ENCODE results near the gene CCR6.

Gene CCR6

GRCh38 chr6:167122041-167122826, 662 bp upstream of the CCR6 start:
- no peak for DNase-seq

- no peak for DNase-seq
Observed at GRCh38 chr6:167124753-167125152, 1.9 kb downstream of the CCR6 start.

DNA sequence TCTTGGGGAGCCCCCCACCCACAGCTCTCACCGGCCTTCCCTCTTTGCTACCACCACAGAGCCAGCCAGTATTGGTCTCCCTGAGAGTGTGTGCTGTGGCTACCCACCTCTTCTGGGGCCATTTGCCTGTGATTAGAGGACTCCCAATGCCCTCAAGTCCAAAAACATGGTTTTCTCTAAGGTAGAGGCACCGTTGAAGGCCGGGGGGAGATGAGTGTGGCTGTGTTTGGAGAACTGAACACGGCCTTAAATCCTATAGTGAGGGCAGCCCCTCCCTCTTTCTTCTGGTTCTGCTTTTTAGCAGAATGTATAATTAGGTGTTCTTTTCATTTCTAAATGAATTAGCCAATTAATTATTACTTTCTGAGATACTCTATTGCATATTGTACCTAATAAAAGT, 2.5 kb downstream of the CCR6 start:
- no peak for DNase-seq

- DNase-seq: no peak
Observed at GRCh38 chr6:167125855-167126349, 3.0 kb downstream of the CCR6 start.

DNA sequence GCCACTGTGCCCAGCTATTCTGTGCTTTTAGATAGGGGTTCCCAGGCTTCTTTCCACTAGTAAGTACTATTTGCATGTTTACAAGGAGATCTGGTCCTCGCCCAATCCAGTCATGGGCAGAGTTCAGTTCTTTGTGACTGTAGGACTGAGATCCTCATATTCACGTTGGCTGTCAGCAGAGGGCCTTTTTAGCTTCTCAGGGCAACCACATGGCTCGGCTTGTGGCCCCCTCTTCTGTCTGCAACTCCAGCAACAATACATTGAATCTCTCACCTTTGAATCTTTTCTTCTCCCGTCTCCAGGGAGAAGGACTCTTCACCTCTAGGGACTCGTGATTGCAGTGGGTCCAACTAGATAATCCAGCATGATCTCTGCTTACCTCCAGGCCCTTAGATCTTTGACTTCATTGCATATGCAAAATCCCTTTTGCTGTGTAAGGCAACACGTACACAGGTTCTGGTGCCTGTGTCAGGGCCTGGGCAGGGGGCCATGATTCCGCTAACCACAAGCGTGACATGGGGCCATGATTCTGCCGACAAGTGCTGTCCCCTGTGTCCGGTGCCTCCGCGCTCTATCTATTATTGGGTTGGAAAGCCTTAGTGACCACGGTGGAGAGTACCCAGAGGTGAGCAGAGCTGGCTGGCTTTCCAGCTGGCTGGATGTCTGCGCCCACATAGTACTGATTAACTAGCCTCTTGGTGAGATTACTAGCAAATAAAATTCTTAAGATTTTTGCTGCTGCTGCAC, 5.1 kb downstream of the CCR6 start:
- peak; percentile 24 for DNase-seq

DNA sequence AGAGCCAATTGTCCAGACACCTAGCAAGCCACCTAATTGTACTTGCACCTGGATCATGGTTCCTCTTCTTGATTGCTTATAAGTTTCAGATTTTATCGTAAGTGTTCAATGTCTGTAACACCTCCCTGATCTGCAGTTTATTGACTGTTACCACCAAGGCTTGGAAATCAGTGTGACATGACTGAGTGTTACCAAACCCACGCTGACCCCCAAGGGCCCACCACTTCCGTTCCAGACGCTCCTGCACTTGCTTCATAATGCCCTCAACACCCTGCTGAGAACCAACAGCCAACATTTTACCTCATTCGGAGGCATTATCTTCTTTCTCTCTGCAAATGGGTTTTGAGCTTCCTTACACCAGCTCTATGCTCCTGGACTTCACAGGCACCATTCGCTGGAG, 6.3 kb downstream of the CCR6 start:
- no peak for DNase-seq

DNA sequence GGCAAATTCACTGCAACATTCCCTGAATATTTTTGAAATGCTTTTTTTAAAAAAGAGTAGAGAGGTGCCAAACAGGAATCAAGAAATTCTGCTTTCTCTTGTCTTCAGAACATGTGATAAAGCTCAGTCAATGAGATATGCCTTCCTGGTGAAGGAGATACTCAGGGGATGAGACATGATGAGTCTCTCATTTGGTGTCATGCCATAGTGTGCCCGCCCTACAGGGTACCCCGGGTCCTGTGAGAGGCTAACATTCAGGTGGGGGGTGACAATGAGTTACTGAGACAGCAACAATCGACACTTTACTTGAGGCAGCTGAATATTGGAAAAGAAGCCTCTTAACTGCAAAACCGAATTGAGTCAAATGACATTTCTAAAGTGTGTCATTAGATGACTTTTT, 6.7 kb downstream of the CCR6 start:
- no peak for DNase-seq

DNA sequence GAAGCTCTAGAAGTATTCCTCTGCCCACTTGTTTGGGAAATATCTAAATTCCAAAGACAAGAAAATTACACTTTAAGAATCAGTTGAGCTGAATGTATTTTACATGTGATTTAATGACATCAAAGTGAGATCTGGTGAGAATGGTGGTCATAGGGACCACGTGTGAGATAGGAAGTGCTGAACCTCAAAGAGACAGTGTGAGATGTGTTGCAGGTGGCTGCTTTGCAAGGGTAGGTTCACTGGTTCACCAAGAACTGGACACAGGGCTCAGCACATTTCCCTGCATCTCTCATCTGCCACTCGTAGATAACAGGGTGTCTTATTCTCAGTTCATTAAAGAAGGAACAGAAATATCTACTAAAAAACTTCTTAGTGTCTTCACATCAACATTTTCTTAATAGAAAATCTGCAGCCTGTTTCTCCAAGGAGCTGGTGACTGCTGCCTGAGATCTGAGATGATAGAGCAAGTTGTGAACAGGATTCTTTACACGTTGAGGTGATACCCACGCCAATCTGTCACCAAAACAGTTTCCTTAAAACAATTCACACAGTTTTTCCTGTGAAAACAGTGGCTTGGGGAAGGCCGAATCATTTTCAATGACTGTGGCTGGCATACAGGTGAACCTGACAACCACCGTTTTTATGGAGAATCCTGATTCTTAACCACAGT, 7.2 kb downstream of the CCR6 start:
- DNase-seq: no peak

DNA sequence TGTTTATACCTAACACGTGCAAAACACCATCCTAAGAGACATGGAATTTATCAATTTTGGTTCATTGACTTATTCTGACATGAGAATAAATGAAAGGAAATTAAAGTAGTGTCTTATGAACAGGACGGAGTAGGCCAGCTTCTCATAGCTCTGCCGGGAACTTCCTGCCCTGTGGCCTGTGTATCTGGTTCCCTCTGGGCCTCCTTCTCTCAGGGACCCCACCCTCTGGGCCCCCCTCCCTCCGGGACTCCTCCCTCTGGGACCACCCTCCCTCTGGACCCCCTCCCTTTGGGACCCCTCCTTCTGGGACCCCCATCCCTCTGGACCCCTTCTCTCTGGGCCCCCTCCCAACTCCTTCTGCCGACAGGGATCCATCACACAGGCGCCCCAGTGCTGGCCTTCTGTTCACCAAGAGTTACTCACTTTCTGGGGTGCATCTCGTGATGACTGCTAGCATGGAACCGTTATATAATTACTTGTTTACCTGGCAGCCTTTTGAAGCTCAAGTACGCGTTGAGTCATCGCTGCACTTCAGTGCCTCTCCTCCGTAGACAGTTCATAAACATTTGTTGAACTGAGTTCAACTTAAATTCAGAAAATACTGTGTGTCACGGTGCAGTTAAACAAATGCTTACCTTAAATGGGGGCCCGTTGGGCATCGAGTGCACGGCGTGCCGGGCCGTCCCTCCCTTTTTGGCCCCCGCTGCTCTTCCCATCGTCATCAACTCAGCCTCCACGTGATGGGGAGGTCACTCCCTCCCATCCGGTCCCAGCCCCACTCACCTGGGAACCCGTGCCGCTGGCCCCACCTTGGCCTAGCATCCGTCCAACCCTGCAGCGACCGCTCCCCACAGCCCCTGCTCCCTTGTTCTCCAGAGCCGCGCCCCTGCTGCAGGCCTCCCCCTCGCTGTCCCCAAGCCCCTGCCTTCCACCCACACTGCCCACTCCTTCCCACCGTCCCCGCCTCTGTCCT, 8.1 kb downstream of the CCR6 start:
- DNase-seq: no peak

- DNase-seq: no peak
Observed at GRCh38 chr6:167134448-167135328, 11.8 kb downstream of the CCR6 start.

DNA sequence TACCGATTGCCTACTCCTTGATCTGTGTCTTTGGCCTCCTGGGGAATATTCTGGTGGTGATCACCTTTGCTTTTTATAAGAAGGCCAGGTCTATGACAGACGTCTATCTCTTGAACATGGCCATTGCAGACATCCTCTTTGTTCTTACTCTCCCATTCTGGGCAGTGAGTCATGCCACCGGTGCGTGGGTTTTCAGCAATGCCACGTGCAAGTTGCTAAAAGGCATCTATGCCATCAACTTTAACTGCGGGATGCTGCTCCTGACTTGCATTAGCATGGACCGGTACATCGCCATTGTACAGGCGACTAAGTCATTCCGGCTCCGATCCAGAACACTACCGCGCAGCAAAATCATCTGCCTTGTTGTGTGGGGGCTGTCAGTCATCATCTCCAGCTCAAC, 13.5 kb downstream of the CCR6 start:
- DNase-seq: no peak

- no peak for DNase-seq
Observed at GRCh38 chr6:167137081-167137480, 14.2 kb downstream of the CCR6 start.

DNA sequence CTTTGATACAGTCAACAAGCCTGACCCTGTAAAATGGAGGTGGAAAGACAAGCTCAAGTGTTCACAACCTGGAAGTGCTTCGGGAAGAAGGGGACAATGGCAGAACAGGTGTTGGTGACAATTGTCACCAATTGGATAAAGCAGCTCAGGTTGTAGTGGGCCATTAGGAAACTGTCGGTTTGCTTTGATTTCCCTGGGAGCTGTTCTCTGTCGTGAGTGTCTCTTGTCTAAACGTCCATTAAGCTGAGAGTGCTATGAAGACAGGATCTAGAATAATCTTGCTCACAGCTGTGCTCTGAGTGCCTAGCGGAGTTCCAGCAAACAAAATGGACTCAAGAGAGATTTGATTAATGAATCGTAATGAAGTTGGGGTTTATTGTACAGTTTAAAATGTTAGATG, 15.0 kb downstream of the CCR6 start:
- no peak for DNase-seq

DNA sequence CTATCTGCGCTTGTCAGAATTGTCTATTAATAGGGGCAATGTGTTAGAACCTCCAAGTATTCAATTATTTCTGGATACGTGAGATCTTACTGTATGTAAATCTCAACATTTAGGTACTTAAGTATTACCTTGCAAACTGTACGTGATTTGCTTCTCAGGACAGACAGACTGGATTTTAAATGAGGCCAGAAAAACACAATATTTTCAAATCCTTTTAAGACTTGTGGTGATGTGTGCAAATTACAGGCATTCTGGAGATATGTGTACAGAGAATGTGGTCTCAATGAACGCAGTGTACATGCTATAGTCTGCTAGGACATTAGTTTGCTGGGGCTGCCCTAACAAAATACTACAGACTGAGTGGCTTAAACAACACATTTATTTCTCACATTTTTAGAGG, 16.9 kb downstream of the CCR6 start:
- no peak for DNase-seq

- no peak for DNase-seq
Observed at GRCh38 chr6:167140589-167141474, 17.9 kb downstream of the CCR6 start.

GRCh38 chr6:167141667-167142432, 19.0 kb downstream of the CCR6 start:
- peak; percentile 18 for DNase-seq

DNA sequence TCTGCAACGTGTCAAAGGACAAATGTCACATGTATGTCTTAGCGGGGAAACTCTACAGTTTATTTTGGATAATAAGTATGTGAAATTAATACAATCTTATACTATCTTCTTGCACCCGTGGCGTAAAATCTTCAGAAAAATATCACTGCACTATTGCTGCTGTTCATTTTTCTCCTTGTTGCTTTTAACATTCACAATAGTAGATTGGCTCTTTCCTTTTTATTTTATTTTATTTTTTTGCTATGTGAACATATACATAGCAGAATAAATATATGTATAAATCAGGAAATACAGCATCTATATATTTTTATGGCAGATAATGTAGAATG, 19.5 kb downstream of the CCR6 start:
- no peak for DNase-seq

GRCh38 chr6:167143041-167143440, 20.1 kb downstream of the CCR6 start:
- DNase-seq: no peak

- DNase-seq: no peak
Observed at GRCh38 chr6:167145461-167145860, 22.6 kb downstream of the CCR6 start.

- no peak for DNase-seq
Observed at GRCh38 chr6:167146135-167146534, 23.2 kb downstream of the CCR6 start.
